SK-N-SH treated with all-trans-retinoic acid at 6 μM for 48 hours (cell line): ENCODE data around the gene PXDC1.

Experiments used
- ATAC-seq: fragments of 200-7000 bp; cut with Tn5 transposase; 3 replicates; pipeline ENCODE4 v1.9.1; 2020; ENCODE audit warnings: mild to moderate bottlenecking, moderate library complexity
- ARNTL ChIP-seq: fragments of 450-650 bp; formaldehyde crosslinking; IDR thresholded peaks from 2 replicates; pipeline ENCODE4 v1.5.0; 2020; ENCODE audit warnings: low read depth, mild to moderate bottlenecking, moderate library complexity, borderline replicate concordance
- BACH2 ChIP-seq: fragments of 250-450 bp; sonication (Bioruptor Pico); IDR thresholded peaks from 2 replicates; pipeline ENCODE4 v1.9.0; 2021; ENCODE audit warnings: mild to moderate bottlenecking, borderline replicate concordance
- CREB5 ChIP-seq: fragments of 250-450 bp; sonication (Bioruptor Pico); IDR thresholded peaks from 2 replicates; pipeline ENCODE4 v1.5.1; 2020; ENCODE audit warnings: low read depth, mild to moderate bottlenecking, moderate library complexity
- CSDC2 ChIP-seq: fragments of 250-450 bp; sonication (Bioruptor Pico); IDR thresholded peaks from 2 replicates; pipeline ENCODE4 v1.5.0; 2020; ENCODE audit warnings: mild to moderate bottlenecking, moderate library complexity
- ESRRG ChIP-seq: fragments of 250-450 bp; sonication (Bioruptor Pico); IDR thresholded peaks from 2 replicates; pipeline ENCODE4 v1.6.1; 2021; ENCODE audit warnings: mild to moderate bottlenecking
- GLIS3 ChIP-seq: fragments of 250-450 bp; sonication (Bioruptor Pico); IDR thresholded peaks from 2 replicates; pipeline ENCODE4 v1.5.0; 2020; ENCODE audit warnings: mild to moderate bottlenecking, moderate library complexity
- OSR1 ChIP-seq: fragments of 250-450 bp; sonication (Bioruptor Pico); IDR thresholded peaks from 2 replicates; pipeline ENCODE4 v1.8.0; 2022; ENCODE audit warnings: moderate library complexity, mild to moderate bottlenecking, inconsistent platforms
- PPARA ChIP-seq: fragments of 250-450 bp; sonication (Bioruptor Pico); IDR thresholded peaks from 2 replicates; pipeline ENCODE4 v1.5.0; 2020; ENCODE audit warnings: mild to moderate bottlenecking, borderline replicate concordance
- RARB ChIP-seq: fragments of 250-450 bp; sonication (Bioruptor Pico); IDR thresholded peaks from 2 replicates; pipeline ENCODE4 v1.8.0; 2021; ENCODE audit warnings: mild to moderate bottlenecking, moderate library complexity
- SNAI2 ChIP-seq: fragments of 250-450 bp; sonication (Bioruptor Pico); IDR thresholded peaks from 2 replicates; pipeline ENCODE4 v1.5.0; 2020; ENCODE audit warnings: mild to moderate bottlenecking, moderate library complexity
- TCF4 ChIP-seq: fragments of 250-450 bp; sonication (Bioruptor Pico); IDR thresholded peaks from 2 replicates; pipeline ENCODE4 v1.8.0; 2021; ENCODE audit warnings: mild to moderate bottlenecking, moderate library complexity, borderline replicate concordance
- TOX ChIP-seq: fragments of 250-450 bp; sonication (Bioruptor Pico); IDR thresholded peaks from 2 replicates; pipeline ENCODE4 v1.8.0; 2021; ENCODE audit warnings: mild to moderate bottlenecking, moderate library complexity, borderline replicate concordance
- TSHZ2 ChIP-seq: fragments of 250-450 bp; sonication (Bioruptor Pico); IDR thresholded peaks from 2 replicates; pipeline ENCODE4 v1.5.0; 2020; ENCODE audit warnings: mild to moderate bottlenecking, moderate library complexity
- ZC3H10 ChIP-seq: fragments of 250-450 bp; sonication (Bioruptor Pico); IDR thresholded peaks from 2 replicates; pipeline ENCODE4 v1.5.1; 2021; ENCODE audit warnings: mild to moderate bottlenecking, moderate library complexity
- ZFP3 ChIP-seq: fragments of 250-450 bp; sonication (Bioruptor Pico); IDR thresholded peaks from 2 replicates; pipeline ENCODE4 v1.5.0; 2020; ENCODE audit warnings: mild to moderate bottlenecking, moderate library complexity
- ZFP30 ChIP-seq: fragments of 450-650 bp; formaldehyde crosslinking; IDR thresholded peaks from 2 replicates; pipeline ENCODE4 v1.5.0; 2022; ENCODE audit warnings: mild to moderate bottlenecking, moderate library complexity
- ZNF565 ChIP-seq: fragments of 450-650 bp; formaldehyde crosslinking; conservative IDR thresholded peaks from 2 replicates; pipeline ENCODE4 v1.5.0; 2020; ENCODE audit warnings: low read depth, mild to moderate bottlenecking, moderate library complexity
- ZNF70 ChIP-seq: fragments of 450-650 bp; formaldehyde crosslinking; IDR thresholded peaks from 2 replicates; pipeline ENCODE4 v1.5.0; 2020; ENCODE audit warnings: mild to moderate bottlenecking, moderate library complexity
- ZNF8 ChIP-seq: fragments of 450-650 bp; formaldehyde crosslinking; IDR thresholded peaks from 2 replicates; pipeline ENCODE4 v1.5.0; 2020; ENCODE audit warnings: mild to moderate bottlenecking, moderate library complexity
- TF ChIP-seq, protein P1 (sequence below): fragments of 250-450 bp; sonication (Bioruptor Pico); IDR thresholded peaks from 2 replicates; pipeline ENCODE4 v1.5.1; 2021; ENCODE audit warnings: mild to moderate bottlenecking, moderate library complexity

Gene PXDC1

DNA sequence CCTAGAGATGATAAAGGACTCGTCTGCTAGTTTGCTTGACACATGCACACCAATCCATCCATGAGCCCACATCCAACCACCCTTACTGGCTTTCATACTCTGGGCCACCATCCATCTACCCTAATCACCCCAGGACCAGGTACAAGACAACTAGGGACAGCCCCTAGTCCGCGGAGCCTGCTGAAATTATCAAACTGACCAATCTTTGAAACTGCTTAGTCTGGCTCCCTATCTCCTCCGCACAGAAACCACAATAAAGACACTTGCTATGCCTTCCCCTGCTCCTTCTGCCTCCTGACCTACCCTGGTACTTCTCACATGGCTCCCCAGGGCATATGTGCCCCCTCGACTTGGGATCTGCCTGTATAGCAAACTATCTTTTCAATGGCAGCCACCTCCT is 33.1 kb downstream of the PXDC1 start:
- no peak for TF ChIP-seq ESRRG (CRISPR knock-in tag)
- TF ChIP-seq, all 23 proteins: peak for 0
- ATAC-seq, result no peak

DNA sequence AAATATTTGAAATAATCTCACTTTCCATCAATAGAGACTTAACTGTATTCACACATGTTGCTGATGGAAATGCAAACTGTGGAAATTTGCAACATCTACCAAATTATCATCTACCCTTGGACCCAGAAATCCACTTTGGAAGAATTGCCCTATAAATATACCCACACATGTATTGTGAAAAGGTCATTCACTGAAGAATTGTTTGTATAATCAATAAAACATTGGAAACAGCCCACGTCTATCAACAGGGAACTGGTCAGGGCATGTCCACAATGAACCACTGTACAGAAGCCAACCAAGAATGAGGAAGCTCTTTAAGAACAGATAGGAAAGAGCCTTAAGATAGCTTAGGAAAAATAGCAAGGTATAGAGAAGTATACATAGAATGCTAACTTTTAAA is 36.2 kb downstream of the PXDC1 start:
- no peak for TF ChIP-seq BACH2
- no peak for TF ChIP-seq TOX (CRISPR knock-in tag)
- no peak for TF ChIP-seq ZNF8 (CRISPR knock-in tag)
- no peak for TF ChIP-seq ZNF70 (CRISPR knock-in tag)
- no peak for TF ChIP-seq CREB5 (CRISPR knock-in tag)
- TF ChIP-seq TCF4, result no peak
- TF ChIP-seq ZFP3 (CRISPR knock-in tag), result no peak
- no peak for TF ChIP-seq SNAI2 (CRISPR knock-in tag)
- no peak for TF ChIP-seq ZNF565 (CRISPR knock-in tag)
- no peak for TF ChIP-seq ESRRG (CRISPR knock-in tag)
- no peak for TF ChIP-seq ZC3H10 (CRISPR knock-in tag)
- TF ChIP-seq GLIS3 (CRISPR knock-in tag), result no peak
- TF ChIP-seq, all 23 proteins: peak for 0
- no peak for ATAC-seq

DNA sequence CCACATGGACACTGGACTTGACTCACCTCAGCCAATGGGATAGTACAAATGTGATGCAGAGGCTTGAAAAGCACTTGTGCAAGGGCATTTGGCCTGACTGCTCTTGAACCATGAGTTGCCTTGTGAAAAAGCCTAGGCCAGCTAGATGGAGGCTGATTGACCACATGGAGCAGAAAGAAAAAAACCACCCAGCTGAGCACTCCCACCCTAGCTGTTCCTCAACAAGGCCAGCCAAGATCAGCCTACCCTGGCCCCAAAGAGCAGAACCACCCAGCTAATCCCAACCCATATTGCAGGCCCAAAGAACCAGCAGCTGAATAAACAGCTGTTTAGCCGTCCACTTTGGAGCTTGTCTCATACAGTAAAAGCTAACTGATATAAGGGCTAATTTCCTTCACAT is 36.7 kb downstream of the PXDC1 start:
- no peak for TF ChIP-seq TCF4
- no peak for ATAC-seq

DNA sequence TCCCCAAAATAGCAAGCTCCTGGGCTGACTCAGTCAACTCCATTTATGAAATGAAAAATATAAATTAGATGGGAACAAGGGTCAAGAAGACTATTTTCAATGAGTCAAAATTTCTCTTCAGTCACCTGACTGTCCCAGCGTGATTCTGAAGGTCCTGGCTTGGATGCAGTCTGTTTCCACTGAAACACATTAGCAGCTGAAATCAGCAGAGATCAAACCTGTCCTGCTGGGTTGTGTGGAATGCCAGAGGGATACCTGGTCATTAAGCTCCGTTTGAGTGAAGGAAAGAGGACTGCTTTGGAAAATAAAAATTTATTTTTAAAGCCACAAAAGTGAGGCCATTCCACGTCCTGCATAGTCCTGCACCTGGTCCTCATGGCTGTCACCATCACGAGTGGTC is 37.4 kb downstream of the PXDC1 start:
- no peak for ATAC-seq
- TF ChIP-seq CSDC2 (CRISPR knock-in tag) (no peak), ZC3H10 (CRISPR knock-in tag) (no peak), PPARA (no peak), GLIS3 (CRISPR knock-in tag) (no peak), ARNTL (CRISPR knock-in tag) (no peak), OSR1 (CRISPR knock-in tag) (no peak), BACH2 (no peak), ZNF565 (CRISPR knock-in tag) (no peak), SNAI2 (CRISPR knock-in tag) (no peak)
- TF ChIP-seq, protein P1, sequence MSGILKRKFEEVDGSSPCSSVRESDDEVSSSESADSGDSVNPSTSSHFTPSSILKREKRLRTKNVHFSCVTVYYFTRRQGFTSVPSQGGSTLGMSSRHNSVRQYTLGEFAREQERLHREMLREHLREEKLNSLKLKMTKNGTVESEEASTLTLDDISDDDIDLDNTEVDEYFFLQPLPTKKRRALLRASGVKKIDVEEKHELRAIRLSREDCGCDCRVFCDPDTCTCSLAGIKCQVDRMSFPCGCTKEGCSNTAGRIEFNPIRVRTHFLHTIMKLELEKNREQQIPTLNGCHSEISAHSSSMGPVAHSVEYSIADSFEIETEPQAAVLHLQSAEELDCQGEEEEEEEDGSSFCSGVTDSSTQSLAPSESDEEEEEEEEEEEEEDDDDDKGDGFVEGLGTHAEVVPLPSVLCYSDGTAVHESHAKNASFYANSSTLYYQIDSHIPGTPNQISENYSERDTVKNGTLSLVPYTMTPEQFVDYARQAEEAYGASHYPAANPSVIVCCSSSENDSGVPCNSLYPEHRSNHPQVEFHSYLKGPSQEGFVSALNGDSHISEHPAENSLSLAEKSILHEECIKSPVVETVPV (CRISPR knock-in tag), result no peak

DNA sequence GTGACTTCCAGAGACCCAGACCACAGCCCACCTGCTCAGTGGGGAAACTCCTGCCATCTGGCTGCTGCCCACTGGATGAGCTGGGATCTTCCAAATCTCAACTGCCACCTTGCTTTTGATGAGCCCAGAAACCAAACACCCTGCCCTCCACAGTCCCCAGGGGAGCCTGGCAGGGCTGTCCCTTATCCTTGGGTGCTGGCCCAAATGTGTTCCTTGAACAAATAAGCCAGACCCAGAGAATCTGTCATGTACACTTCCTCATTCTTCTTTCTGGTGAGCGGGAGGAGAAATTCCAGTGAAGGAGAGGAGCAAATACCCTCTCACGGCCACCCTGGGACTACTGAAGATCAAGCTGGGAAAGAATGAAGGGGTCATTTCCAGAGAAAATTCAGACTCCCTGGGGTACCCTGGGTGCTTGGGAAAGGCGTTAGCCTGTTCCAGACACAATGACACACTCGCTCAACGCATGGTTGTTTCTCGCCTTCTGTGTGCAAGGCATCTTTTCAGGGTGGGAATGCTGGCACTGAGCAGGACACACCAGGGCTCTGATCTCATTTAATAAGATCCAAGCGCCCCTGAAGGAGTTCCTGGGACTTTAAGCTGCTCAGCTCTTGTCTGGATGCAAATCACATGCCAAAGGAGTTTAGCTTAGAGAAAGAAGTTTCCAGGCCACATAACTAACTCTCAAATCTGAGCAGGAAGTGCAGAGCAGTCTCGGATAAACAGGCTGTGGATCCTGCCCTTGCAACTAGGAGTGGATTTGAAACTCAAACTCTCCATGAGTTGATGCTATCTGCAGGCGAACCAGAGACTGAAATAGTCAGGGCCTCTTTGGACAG is 38.5 kb downstream of the PXDC1 start:
- no peak for TF ChIP-seq ZFP3 (CRISPR knock-in tag)
- no peak for TF ChIP-seq BACH2
- TF ChIP-seq, protein P1 (CRISPR knock-in tag), result no peak
- no peak for TF ChIP-seq CSDC2 (CRISPR knock-in tag)
- TF ChIP-seq ZNF565 (CRISPR knock-in tag), result no peak
- no peak for TF ChIP-seq ZFP30
- TF ChIP-seq TSHZ2, result no peak
- TF ChIP-seq GLIS3 (CRISPR knock-in tag), result no peak
- no peak for TF ChIP-seq TOX (CRISPR knock-in tag)
- TF ChIP-seq SNAI2 (CRISPR knock-in tag), result no peak
- no peak for TF ChIP-seq OSR1 (CRISPR knock-in tag)
- no peak for TF ChIP-seq TCF4
- TF ChIP-seq RARB (CRISPR knock-in tag), result no peak
- ATAC-seq, result no peak
